Measurements from ENCODE around the gene FGB.

Gene FGB

DNA sequence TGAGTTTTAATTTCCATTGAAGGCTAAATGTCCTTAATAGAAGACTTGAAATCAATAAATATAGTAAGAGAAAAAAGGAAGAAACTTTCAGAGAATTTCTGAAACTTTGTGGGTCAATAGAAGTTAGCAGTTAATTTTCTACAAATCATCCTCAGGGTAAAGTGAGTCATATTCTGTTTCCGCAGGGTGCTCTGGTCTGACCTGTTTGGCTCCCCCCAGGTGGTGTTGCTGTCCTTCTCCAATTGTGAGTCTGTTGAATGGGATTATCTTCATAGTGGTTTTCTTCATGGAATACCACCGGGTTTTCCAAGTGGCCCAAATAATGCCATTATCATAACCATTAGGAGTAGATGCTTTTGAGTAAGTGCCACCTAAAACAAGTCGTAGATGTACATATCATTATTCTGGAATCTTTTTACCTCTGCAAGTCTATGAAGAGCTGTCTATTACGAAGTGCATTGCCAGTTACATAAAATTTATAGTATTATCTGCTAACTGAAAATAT, 41.9 kb downstream of the FGB start:
- no peaks in the 10 kb centered on the region for H3K79me2 ChIP-seq (ENCODE audit: low read length)
- DNase-seq = no peak
- no peak overlapping the region for H2AFZ ChIP-seq (ENCODE audit: low read length)
- H3K4me2 ChIP-seq (ENCODE audit: low read depth, low read length) = no peak overlapping the region
- H3K9ac ChIP-seq (ENCODE audit: low read length) = no peak overlapping the region
- no peaks in the 10 kb centered on the region for H3K9me2 ChIP-seq (replicated peaks; ENCODE audit: insufficient read depth, low read length)
- H3K4me3 ChIP-seq (ENCODE audit: low read length) = no peak overlapping the region
- no peaks in the 10 kb centered on the region for H3F3A ChIP-seq (ENCODE audit: insufficient read depth, low read length)
- TF ChIP-seq EZH2phosphoT487 (IDR thresholded peaks at IDR 0.05; ENCODE audit: low read length) (no peak), EZH2 (optimal IDR thresholded peaks at IDR 0.05; ENCODE audit: low read depth, low read length) (no peak)
- TF ChIP-seq, protein P1, sequence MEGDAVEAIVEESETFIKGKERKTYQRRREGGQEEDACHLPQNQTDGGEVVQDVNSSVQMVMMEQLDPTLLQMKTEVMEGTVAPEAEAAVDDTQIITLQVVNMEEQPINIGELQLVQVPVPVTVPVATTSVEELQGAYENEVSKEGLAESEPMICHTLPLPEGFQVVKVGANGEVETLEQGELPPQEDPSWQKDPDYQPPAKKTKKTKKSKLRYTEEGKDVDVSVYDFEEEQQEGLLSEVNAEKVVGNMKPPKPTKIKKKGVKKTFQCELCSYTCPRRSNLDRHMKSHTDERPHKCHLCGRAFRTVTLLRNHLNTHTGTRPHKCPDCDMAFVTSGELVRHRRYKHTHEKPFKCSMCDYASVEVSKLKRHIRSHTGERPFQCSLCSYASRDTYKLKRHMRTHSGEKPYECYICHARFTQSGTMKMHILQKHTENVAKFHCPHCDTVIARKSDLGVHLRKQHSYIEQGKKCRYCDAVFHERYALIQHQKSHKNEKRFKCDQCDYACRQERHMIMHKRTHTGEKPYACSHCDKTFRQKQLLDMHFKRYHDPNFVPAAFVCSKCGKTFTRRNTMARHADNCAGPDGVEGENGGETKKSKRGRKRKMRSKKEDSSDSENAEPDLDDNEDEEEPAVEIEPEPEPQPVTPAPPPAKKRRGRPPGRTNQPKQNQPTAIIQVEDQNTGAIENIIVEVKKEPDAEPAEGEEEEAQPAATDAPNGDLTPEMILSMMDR (IDR thresholded peaks at IDR 0.05; ENCODE audit: low read length) = no peak
- no peaks in the 10 kb centered on the region for H3K27me3 ChIP-seq (replicated peaks; ENCODE audit: insufficient read depth, low read length)
- no peaks in the 10 kb centered on the region for H3K4me1 ChIP-seq (ENCODE audit: low read length)
- no peaks in the 10 kb centered on the region for H4K20me1 ChIP-seq (ENCODE audit: insufficient read depth, low read length)
- H3K9me3 ChIP-seq (replicated peaks; ENCODE audit: insufficient read depth, low read length) = no peaks in the 10 kb centered on the region
- H3K27ac ChIP-seq (ENCODE audit: low read length) = no peak overlapping the region
- H3K36me3 ChIP-seq (replicated peaks; ENCODE audit: insufficient read depth, low read length) = no peaks in the 10 kb centered on the region

- Histone ChIP-seq H3K4me1 (ENCODE audit: low read length) (no peaks in the 10 kb centered on the region), H3K9ac (ENCODE audit: low read length) (no peak overlapping the region), H3K27ac (ENCODE audit: low read length) (no peak overlapping the region), H3K27me3 (replicated peaks; ENCODE audit: insufficient read depth, low read length) (no peaks in the 10 kb centered on the region), H3K9me3 (replicated peaks; ENCODE audit: insufficient read depth, low read length) (no peaks in the 10 kb centered on the region), H3K4me2 (ENCODE audit: low read depth, low read length) (no peak overlapping the region), H3F3A (ENCODE audit: insufficient read depth, low read length) (no peaks in the 10 kb centered on the region), H3K36me3 (replicated peaks; ENCODE audit: insufficient read depth, low read length) (no peaks in the 10 kb centered on the region), H2AFZ (ENCODE audit: low read length) (no peak overlapping the region), H3K9me2 (replicated peaks; ENCODE audit: insufficient read depth, low read length) (no peaks in the 10 kb centered on the region), H3K79me2 (ENCODE audit: low read length) (no peaks in the 10 kb centered on the region), H4K20me1 (ENCODE audit: insufficient read depth, low read length) (no peaks in the 10 kb centered on the region), H3K4me3 (ENCODE audit: low read length) (no peak overlapping the region)
- TF ChIP-seq EZH2 (optimal IDR thresholded peaks at IDR 0.05; ENCODE audit: low read depth, low read length) (no peak), EZH2phosphoT487 (IDR thresholded peaks at IDR 0.05; ENCODE audit: low read length) (no peak)
- TF ChIP-seq, protein P1 (IDR thresholded peaks at IDR 0.05; ENCODE audit: low read length) = no peak
- DNase-seq = no peak
Measured at GRCh38 chr4:154606728-154607723, 44.2 kb downstream of the FGB start.

GRCh38 chr4:154608361-154609252, 45.8 kb downstream of the FGB start:
- Histone ChIP-seq H3K9me3 (replicated peaks; ENCODE audit: insufficient read depth, low read length) (no peaks in the 10 kb centered on the region), H3K4me1 (ENCODE audit: low read length) (no peaks in the 10 kb centered on the region)

More at GRCh38 chr4:154608361-154609252, 45.8 kb downstream of the FGB start:
- Histone ChIP-seq H3K27me3 (replicated peaks; ENCODE audit: insufficient read depth, low read length) (no peaks in the 10 kb centered on the region), H3K79me2 (ENCODE audit: low read length) (no peaks in the 10 kb centered on the region), H3K36me3 (replicated peaks; ENCODE audit: insufficient read depth, low read length) (no peaks in the 10 kb centered on the region), H3K27ac (ENCODE audit: low read length) (no peak overlapping the region), H3F3A (ENCODE audit: insufficient read depth, low read length) (no peaks in the 10 kb centered on the region), H3K9ac (ENCODE audit: low read length) (no peak overlapping the region), H4K20me1 (ENCODE audit: insufficient read depth, low read length) (no peaks in the 10 kb centered on the region), H3K4me2 (ENCODE audit: low read depth, low read length) (no peak overlapping the region), H3K9me2 (replicated peaks; ENCODE audit: insufficient read depth, low read length) (no peaks in the 10 kb centered on the region), H3K4me3 (ENCODE audit: low read length) (no peak overlapping the region), H2AFZ (ENCODE audit: low read length) (no peak overlapping the region)
- no peak for DNase-seq
- no peak for TF ChIP-seq EZH2phosphoT487 (IDR thresholded peaks at IDR 0.05; ENCODE audit: low read length)
- TF ChIP-seq, protein P1 (IDR thresholded peaks at IDR 0.05; ENCODE audit: low read length) = no peak
- TF ChIP-seq EZH2 (optimal IDR thresholded peaks at IDR 0.05; ENCODE audit: low read depth, low read length) = no peak

All from MM.1S (cell line).